ENCODE results near the gene PRKN.

DNA sequence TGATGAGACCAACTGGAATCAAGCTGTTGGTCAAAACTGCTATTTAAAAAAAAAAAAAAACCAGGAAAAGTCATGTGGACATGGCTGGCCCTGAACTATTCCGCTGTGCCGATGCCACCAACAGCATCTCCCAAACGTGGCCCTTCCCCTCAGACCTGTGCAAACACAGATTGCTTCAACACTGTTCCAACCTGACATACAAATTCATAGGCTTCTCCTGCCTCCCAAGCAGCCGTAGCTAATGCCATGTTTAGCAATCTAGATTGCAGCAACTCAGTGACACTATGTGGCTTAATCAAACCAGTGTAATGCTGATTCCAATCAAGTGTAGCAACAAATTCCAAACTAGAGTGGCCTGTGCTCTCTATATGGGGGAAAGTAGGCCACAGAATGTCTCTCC lies 16.2 kb downstream of the PRKN start:
- TF ChIP-seq, protein P1, sequence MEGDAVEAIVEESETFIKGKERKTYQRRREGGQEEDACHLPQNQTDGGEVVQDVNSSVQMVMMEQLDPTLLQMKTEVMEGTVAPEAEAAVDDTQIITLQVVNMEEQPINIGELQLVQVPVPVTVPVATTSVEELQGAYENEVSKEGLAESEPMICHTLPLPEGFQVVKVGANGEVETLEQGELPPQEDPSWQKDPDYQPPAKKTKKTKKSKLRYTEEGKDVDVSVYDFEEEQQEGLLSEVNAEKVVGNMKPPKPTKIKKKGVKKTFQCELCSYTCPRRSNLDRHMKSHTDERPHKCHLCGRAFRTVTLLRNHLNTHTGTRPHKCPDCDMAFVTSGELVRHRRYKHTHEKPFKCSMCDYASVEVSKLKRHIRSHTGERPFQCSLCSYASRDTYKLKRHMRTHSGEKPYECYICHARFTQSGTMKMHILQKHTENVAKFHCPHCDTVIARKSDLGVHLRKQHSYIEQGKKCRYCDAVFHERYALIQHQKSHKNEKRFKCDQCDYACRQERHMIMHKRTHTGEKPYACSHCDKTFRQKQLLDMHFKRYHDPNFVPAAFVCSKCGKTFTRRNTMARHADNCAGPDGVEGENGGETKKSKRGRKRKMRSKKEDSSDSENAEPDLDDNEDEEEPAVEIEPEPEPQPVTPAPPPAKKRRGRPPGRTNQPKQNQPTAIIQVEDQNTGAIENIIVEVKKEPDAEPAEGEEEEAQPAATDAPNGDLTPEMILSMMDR (IDR thresholded peaks at IDR 0.05), result no peak
- TF ChIP-seq POLR2A (IDR thresholded peaks at IDR 0.05), result no peak
- no peak for TF ChIP-seq POLR2AphosphoS5 (IDR thresholded peaks at IDR 0.05; ENCODE audit: insufficient read depth in 1 of 2, low read depth in 1 of 2)
